ENCODE data around the gene C1orf198.

C1orf198 gene

GRCh38 chr1:230867903-230868735 lies at the start of gene C1orf198:
Gene C1orf198 (minus strand): TSS chr1:230868521. CDS start chr1:230868512, 9 bp downstream.
- in situ Hi-C loops (cut with MboI; ENCODE audit: low sequenced_read_pairs): no loop called here

- in situ Hi-C loops (cut with MboI; ENCODE audit: low sequenced_read_pairs): no loop called here
Measured at GRCh38 chr1:230917284-230918135, 49.2 kb upstream of the C1orf198 start.

- in situ Hi-C loops (cut with MboI; ENCODE audit: low sequenced_read_pairs): no loop called here
Measured at GRCh38 chr1:230916587-230917283, 48.4 kb upstream of the C1orf198 start.

DNA sequence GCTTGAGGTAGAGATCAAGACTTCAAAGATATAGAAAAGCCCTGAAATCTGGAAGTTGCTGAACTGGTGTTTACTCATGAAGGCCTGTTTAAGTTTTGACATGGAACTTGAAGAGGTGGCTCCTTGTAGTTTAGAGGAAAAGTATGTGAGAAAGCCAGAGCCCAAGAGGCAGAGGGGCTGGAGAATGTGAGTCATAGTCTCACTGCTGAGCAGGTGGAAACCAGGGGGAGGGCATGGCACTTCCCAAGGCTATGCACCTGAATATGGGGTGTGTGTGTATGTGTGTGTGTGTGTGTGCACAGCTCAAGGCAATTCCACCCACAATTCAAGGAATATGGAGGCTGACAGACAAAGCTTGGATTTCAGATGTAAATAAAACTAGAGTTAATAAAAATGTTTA lies 46.8 kb upstream of the C1orf198 start:
- in situ Hi-C loops (cut with MboI; ENCODE audit: low sequenced_read_pairs): no loop called here

- in situ Hi-C loops (cut with MboI; ENCODE audit: low sequenced_read_pairs): no loop called here
Measured at GRCh38 chr1:230913496-230913895, 45.2 kb upstream of the C1orf198 start.

GRCh38 chr1:230910755-230911117 lies 42.4 kb upstream of the C1orf198 start:
- in situ Hi-C loops (cut with MboI; ENCODE audit: low sequenced_read_pairs): no loop called here

GRCh38 chr1:230909974-230910754 lies 41.8 kb upstream of the C1orf198 start:
- in situ Hi-C loops (cut with MboI; ENCODE audit: low sequenced_read_pairs): no loop called here

DNA sequence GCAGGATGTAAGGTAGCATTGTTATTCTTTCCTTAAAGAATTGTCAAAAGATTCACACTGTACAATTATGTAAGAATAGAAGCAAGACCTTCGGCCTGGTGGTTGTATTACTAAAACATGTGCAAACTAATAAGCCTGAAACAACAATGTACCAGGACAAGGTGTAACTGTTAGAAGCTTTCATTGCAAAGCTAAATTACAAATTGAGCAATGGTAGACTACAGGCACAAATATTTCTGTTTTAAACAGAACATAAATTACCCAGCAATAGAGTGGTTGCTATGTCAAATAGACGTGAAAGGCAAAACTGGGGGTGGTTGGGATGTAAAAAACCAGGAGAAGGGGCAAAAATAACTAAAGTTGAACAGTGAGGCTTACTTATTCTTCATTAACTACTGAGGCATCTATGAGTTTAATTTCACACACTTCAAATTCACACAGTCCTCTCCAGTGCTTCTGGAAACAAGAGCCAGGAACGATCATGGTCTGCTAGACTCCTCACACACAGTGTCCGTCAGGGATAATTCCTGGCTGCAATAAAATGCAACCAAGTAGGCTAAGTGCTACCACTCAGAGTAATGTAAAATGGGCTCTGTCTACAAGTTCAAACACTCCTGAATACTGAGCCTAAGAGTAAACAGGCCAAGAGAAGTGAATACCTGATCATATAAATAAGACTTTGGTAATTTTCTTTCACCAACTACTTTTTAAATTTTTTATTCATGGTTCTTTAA lies 39.3 kb upstream of the C1orf198 start:
- in situ Hi-C loops (cut with MboI; ENCODE audit: low sequenced_read_pairs): no loop called here

DNA sequence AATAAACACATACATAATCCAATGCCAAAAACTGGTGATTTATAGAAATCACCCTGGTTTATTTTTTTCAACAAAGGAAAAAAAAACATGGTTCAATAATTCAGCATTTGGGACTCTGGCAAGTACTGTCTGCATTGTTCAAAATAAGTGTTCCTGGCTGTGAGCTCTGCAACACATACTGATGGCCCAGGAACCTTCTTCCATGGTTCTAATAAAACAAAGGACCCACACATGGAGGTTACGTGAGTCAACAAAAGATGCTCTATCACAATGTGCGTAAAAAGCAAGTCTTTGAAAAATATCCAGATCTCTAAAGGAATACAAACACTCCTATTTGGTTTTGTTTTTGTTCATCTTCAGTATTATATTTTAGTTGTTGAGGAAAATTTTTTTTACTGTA lies 37.9 kb upstream of the C1orf198 start:
- in situ Hi-C loops (cut with MboI; ENCODE audit: low sequenced_read_pairs): no loop called here

DNA sequence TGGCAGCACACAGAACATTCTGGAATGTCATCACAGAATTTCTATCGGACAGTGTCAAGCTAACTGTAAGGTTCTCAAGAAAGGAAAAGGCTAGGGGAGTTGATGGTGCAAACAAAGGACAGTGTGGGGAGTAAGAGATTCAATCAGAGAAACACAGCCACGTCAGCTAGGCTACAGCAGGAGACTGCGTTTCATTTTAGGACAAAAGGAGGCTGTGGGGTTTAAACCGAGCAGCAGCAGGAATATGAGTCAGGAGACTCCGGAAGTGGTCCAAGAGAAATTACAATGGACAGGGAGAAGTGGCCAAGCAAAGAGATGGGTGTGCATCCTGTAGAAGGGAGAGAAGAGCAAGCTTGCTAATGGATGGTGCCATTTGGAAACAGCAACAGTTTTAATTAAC lies 37.4 kb upstream of the C1orf198 start:
- in situ Hi-C loops (cut with MboI; ENCODE audit: low sequenced_read_pairs): no loop called here

DNA sequence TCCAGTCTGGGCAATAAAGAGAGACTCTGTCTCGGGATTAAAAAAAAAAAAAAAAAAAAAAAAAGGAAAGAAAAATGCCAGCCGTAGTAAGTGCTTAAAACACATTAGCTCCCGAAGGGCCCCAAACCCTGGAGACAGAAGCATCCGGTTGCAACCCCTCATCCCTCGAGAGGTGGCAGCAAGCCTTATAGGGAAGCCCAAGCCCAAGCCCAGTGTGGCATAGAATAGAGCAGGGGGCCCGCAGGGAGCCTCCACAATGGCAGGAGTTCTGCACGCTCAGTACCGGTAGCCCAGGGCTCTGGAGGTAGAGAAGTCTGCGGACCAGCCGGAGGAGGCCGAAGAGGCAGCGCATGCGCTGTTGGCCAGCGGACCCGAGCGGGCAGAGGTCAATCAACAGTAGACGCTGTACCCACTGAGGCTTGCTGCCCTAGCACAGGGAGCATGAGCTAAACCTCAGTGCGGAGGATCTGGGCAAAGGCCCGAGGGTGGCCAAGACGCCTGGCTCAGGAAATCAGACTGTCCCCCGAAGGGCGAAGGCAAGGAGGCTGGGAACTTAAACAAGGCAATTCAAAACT lies 34.1 kb upstream of the C1orf198 start:
- in situ Hi-C loops (cut with MboI; ENCODE audit: low sequenced_read_pairs): no loop called here

- in situ Hi-C loops (cut with MboI; ENCODE audit: low sequenced_read_pairs): no loop called here
Measured at GRCh38 chr1:230901671-230902070, 33.4 kb upstream of the C1orf198 start.

- in situ Hi-C loops (cut with MboI; ENCODE audit: low sequenced_read_pairs): no loop called here
Measured at GRCh38 chr1:230900984-230901383, 32.7 kb upstream of the C1orf198 start.

DNA sequence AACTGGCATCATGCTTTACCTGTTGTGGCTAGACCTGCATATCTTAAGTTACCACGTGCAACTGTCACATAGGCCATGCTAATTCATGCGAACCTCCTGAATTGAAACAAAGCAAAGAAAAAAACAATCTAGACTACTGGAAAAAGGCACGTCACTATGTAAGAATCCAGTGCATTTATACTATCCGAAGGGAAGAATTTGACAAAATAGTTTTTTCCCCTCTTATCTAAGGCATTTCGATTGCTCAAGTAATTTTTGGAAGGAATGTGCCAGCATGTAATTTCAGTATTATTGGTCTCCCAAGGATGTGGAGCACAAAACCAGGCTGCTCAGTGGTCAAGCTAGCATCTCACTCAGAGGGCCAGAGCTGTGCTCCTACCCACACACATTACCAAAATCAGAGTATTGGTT lies 31.5 kb upstream of the C1orf198 start:
- in situ Hi-C loops (cut with MboI; ENCODE audit: low sequenced_read_pairs): no loop called here

DNA sequence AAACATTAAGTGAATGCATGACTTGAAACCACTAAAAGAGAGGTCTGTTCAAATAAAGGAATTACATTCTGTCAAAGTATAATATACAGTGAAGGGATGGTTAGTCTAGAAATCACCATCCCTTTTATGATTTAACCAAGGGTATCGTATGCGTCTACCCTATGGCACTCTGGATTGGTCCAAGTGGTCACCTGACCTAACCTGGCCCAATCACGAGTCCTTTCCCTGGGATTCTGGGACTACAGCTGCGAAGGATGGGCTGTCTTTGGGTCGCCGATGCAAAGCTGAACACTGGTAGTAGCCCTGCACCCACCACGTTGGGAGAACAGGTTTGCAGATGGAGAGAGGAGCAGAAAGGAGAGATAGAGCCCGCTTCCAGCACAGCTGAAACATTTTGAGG lies 30.4 kb upstream of the C1orf198 start:
- in situ Hi-C loops (cut with MboI; ENCODE audit: low sequenced_read_pairs): no loop called here

DNA sequence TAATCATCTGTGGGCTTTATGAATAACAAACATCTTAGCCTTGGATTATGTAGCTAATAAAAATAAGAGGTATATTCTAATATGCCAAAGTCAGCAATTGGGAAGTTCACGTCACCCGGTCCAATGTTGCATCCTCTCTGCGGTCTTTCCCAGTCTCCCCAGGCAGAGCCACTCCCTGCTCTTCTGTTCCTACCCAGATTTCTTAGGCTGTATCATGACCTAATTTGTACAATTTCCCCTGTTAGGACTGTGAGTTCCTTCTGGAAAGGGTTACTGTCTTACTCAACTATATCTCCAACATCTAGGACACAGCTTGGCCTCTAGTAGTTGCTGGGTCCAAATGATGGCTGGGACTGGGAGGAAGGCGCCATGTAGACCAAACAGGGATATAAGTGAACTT lies 29.8 kb upstream of the C1orf198 start:
- in situ Hi-C loops (cut with MboI; ENCODE audit: low sequenced_read_pairs): no loop called here

GRCh38 chr1:230896779-230897178 lies 28.5 kb upstream of the C1orf198 start:
- in situ Hi-C loops (cut with MboI; ENCODE audit: low sequenced_read_pairs): no loop called here

DNA sequence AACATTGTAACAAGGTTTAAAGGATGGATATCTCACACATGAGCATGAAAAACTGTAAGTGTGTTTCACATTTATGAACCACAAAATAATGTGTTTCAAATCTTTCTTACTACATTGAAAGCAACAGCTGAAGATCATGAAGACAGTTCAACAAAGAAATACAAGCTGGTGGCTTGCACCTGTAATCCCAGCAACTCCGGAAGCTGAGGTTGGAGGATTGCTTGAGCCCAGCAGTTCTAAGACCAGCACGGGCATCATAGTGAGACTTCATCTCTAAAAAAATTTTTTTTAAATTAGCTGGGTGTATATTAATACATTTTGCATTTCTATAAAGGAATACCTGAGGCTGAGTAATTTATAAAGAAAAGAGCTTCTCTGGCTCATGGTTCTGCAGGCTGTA lies 27.1 kb upstream of the C1orf198 start:
- in situ Hi-C loops (cut with MboI; ENCODE audit: low sequenced_read_pairs): no loop called here

- in situ Hi-C loops (cut with MboI; ENCODE audit: low sequenced_read_pairs): no loop called here
Measured at GRCh38 chr1:230894664-230895063, 26.3 kb upstream of the C1orf198 start.

- in situ Hi-C loops (cut with MboI; ENCODE audit: low sequenced_read_pairs): no loop called here
Measured at GRCh38 chr1:230894032-230894431, 25.7 kb upstream of the C1orf198 start.

All from HL-60/S4 treated with retinoic acid at 250 ng/mL for 4 days and 3 days (cell line).